Measurements from ENCODE around the gene FIGN. TPM values are rescaled to one million over a fixed set of nuclear protein-coding genes. Genes with fewer than 3 reads are reported as not detected.

The FIGN gene
- polyA plus RNA-seq, 1 donor from 2014 or later, result 0.71 TPM

- H4K20me1 ChIP-seq (ENCODE audit: insufficient read depth), result no peaks in the 10 kb centered on the region
- H3K4me2 ChIP-seq (ENCODE audit: low read length), result no peak overlapping the region
- H3K9me2 ChIP-seq (ENCODE audit: insufficient read depth, low read length), result no peaks in the 10 kb centered on the region
- no peaks in the 10 kb centered on the region for H3K27me3 ChIP-seq (ENCODE audit: insufficient read depth, low read depth, low read length)
- TF ChIP-seq TAF1 (IDR thresholded peaks at IDR 0.05; ENCODE audit: low read depth) (no peak), CTCF (IDR thresholded peaks at IDR 0.05; ENCODE audit: poor library complexity, severe bottlenecking) (no peak), POLR2AphosphoS5 (IDR thresholded peaks at IDR 0.05) (no peak), EZH2 (IDR thresholded peaks at IDR 0.05; ENCODE audit: borderline replicate concordance, insufficient read depth, low read length, poor library complexity, severe bottlenecking) (no peak), SMC3 (conservative IDR thresholded peaks at IDR 0.05; ENCODE audit: poor library complexity) (no peak), RAD21 (conservative IDR thresholded peaks at IDR 0.05) (no peak), MXI1 (conservative IDR thresholded peaks at IDR 0.05; ENCODE audit: poor library complexity, severe bottlenecking) (no peak), EP300 (conservative IDR thresholded peaks at IDR 0.05; ENCODE audit: poor library complexity, severe bottlenecking) (no peak), REST (IDR thresholded peaks at IDR 0.05; ENCODE audit: borderline replicate concordance) (no peak)
- no peak overlapping the region for H3K9ac ChIP-seq (ENCODE audit: low read length)
- no peaks in the 10 kb centered on the region for H3K36me3 ChIP-seq (ENCODE audit: insufficient read depth, low read length)
- H3K4me3 ChIP-seq (ENCODE audit: low read length), result no peak overlapping the region
- H3F3A ChIP-seq (ENCODE audit: insufficient read depth, low read length, poor library complexity, severe bottlenecking), result no peaks in the 10 kb centered on the region
- H3K79me2 ChIP-seq (replicated peaks; ENCODE audit: insufficient read depth, low read length), result no peaks in the 10 kb centered on the region
- no peak overlapping the region for H2AFZ ChIP-seq (ENCODE audit: low read depth, low read length)
- no peaks in the 10 kb centered on the region for H3K9me3 ChIP-seq (ENCODE audit: low read length)
- no peak overlapping the region for H3K27ac ChIP-seq (ENCODE audit: low read length)
Observed at GRCh38 chr2:163626208-163626607, 109.6 kb downstream of the FIGN start.

- H3K9me3 ChIP-seq (ENCODE audit: low read length), result no peaks in the 10 kb centered on the region
- H3K36me3 ChIP-seq (ENCODE audit: insufficient read depth, low read length), result no peaks in the 10 kb centered on the region
- H3K27me3 ChIP-seq (ENCODE audit: insufficient read depth, low read depth, low read length), result no peaks in the 10 kb centered on the region
- H3K4me3 ChIP-seq (ENCODE audit: low read length), result no peak overlapping the region
- H3K4me2 ChIP-seq (ENCODE audit: low read length), result no peak overlapping the region
- TF ChIP-seq SMC3 (conservative IDR thresholded peaks at IDR 0.05; ENCODE audit: poor library complexity), result no peak
- TF ChIP-seq MXI1 (conservative IDR thresholded peaks at IDR 0.05; ENCODE audit: poor library complexity, severe bottlenecking), result no peak
- TF ChIP-seq TAF1 (IDR thresholded peaks at IDR 0.05; ENCODE audit: low read depth), result no peak
- TF ChIP-seq RAD21 (conservative IDR thresholded peaks at IDR 0.05), result no peak
- no peak for TF ChIP-seq POLR2AphosphoS5 (IDR thresholded peaks at IDR 0.05)
- TF ChIP-seq CTCF (IDR thresholded peaks at IDR 0.05; ENCODE audit: poor library complexity, severe bottlenecking), result no peak
- no peak for TF ChIP-seq EZH2 (IDR thresholded peaks at IDR 0.05; ENCODE audit: borderline replicate concordance, insufficient read depth, low read length, poor library complexity, severe bottlenecking)
- TF ChIP-seq EP300 (conservative IDR thresholded peaks at IDR 0.05; ENCODE audit: poor library complexity, severe bottlenecking), result no peak
- TF ChIP-seq REST (IDR thresholded peaks at IDR 0.05; ENCODE audit: borderline replicate concordance), result no peak
- H4K20me1 ChIP-seq (ENCODE audit: insufficient read depth), result no peaks in the 10 kb centered on the region
- no peaks in the 10 kb centered on the region for H3K79me2 ChIP-seq (replicated peaks; ENCODE audit: insufficient read depth, low read length)
- H3K9ac ChIP-seq (ENCODE audit: low read length), result no peak overlapping the region
- H3K27ac ChIP-seq (ENCODE audit: low read length), result no peak overlapping the region
- H3K9me2 ChIP-seq (ENCODE audit: insufficient read depth, low read length), result no peaks in the 10 kb centered on the region
- H2AFZ ChIP-seq (ENCODE audit: low read depth, low read length), result no peak overlapping the region
- no peaks in the 10 kb centered on the region for H3F3A ChIP-seq (ENCODE audit: insufficient read depth, low read length, poor library complexity, severe bottlenecking)
Observed at GRCh38 chr2:163625632-163626031, 110.2 kb downstream of the FIGN start.
